Measurements from ENCODE around the gene HBG2.
A peak's percentile ranks its signal among the peaks of the same experiment; 100 is the strongest.
"Not testable (repeated sequence)": the region's sequence is repeated elsewhere in the genome, so short reads cannot be mapped to it uniquely, and the experiment has no call there.

HBG2 gene

GRCh38 chr11:5254646-5255413, at the start of gene HBG2:
TSS of gene HBG2 (minus strand) at chr11:5254781. CDS start at chr11:5254728, 53 bp downstream.
- not testable (repeated sequence) for DNase-seq (ENCODE audit: low spot score)

DNA sequence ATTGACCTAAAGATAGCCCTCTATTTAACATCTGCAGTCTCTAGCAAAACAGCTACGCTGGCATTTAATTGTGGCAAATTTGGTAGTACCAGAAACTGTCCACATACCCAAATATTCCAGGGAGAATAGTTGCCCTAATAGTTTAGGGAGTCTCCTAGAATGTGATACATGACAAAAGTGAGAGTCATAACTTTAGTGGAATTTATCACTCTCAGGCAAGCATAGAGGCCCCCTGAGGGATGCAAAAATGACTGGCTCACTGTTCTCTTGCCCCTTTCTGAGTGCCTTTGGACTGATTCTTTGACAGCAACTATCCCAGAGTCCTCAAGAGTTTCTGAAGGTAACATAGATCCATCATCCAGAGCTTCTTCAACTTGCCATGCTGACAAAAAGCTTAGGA, 49.5 kb upstream of the HBG2 start:
- DNase-seq (ENCODE audit: low spot score) = no peak

DNA sequence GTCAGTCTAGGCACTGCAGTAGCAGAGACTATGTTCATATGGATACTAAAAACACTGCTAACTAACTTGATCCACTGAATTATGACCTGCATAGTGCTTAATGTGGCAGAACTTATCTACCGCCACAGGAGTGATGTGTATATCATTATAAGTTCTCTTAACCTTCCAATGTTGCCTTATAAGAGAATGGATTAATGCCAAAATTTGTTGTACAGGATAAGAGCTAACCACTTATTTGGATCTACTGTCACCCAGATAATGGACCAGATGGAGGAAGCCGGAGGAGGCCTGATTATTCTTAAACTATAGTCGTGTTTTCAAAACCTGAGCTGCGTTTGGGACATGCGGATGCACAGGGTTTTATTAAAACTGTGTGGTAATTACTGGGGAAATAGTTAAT, 49.0 kb upstream of the HBG2 start:
- peak; percentile 39 for DNase-seq (ENCODE audit: low spot score)

DNA sequence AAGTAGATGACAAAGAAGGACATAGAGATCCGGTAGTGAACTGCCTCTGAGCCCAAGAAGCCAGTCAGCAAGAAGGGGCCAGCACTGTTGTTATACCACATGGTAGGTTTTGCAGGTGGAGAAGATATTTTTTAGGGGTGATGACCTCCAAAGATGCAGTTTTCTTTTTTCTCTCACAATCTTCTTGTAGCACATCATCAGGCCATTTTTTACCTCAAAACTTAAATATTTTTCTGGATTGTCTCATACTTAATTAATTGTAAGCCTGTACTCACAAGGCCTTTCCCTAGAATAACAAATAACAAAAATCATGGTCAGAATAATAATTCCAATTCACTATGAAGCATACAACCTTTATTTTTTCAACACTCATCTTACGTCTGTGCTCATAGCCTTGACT, 47.3 kb upstream of the HBG2 start, which contains the start of gene OR51B4:
OR51B4 (minus strand) TSS at position 101 of the 400 bp plus-strand sequence; CDS start at position 101, 0 bp downstream.
- no peak for DNase-seq (ENCODE audit: low spot score)

DNA sequence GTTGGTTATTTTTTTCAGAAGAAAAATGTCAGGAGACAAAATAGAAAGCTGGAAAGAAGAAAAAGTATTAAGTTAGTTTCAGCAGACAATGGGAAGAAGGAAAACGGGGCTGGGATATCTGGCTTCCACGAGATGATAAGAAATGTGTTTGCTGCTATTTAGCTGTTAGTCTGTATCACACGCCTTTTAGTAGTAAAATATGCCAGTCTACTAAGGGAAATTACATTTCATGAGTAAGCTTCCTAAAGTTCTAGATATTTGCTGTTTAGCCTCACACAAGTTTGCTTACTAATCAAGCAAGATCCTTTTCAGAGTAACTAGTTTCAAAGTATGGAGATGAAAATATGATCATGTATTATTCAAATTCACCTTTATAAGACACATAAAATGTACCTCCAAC, 45.7 kb upstream of the HBG2 start:
- no peak for DNase-seq (ENCODE audit: low spot score)

DNA sequence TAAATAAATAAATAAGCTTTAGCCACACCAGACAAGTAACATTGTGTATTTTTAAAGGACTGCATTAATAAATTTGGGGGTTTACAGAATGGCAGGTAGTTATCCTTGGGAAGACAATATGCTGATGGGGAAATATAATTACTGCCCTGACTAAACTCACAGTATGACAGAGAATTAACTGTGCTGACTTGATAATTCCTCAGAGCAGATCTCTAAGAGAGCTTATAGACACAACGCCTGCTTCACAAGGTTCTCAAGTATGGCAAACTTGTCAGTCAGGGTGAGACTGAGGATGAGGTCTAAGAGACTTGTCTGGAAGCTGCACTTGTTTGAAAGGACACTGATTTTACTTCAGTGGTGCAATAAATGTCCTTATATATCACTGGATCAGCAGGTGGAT, 43.9 kb upstream of the HBG2 start:
- no peak for DNase-seq (ENCODE audit: low spot score)

GRCh38 chr11:5297721-5298323, 43.2 kb upstream of the HBG2 start:
- no peak for DNase-seq (ENCODE audit: low spot score)

DNA sequence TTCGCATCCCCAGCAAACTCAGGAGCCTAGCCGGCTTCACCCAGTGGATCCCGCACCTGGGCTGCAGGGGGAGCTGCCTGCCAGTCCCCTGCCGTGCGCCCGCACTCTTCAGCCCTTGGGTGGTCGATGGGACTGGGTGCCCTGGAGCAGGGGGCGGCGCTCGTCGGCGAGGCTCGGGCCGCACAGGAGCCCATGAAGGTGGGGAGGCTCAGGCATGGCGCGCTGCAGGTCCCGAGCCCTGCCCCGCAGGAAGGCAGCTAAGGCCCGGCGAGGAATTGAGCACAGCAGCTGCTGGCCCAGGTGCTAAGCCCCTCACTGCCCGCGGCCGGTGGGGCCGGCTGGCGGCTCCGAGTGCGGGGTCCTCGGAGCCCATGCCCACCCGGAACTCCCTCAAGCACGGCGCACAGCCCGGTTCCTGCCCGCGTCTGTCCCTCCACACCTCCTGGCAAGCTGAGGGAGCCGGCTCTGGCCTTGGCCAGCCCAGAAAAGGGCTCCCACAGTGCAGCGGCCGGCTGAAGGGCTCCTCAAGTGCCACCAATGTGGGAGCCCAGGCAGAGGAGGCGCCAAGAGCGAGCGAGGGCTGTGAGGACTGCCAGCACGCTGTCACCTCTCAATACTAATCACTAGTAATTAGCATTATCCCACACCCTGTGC, 39.9 kb upstream of the HBG2 start:
- not testable (repeated sequence) for DNase-seq (ENCODE audit: low spot score)

- no peak for DNase-seq (ENCODE audit: low spot score)
These were observed 38.4 kb upstream of the HBG2 start for GRCh38 chr11:5293028-5293427.

DNA sequence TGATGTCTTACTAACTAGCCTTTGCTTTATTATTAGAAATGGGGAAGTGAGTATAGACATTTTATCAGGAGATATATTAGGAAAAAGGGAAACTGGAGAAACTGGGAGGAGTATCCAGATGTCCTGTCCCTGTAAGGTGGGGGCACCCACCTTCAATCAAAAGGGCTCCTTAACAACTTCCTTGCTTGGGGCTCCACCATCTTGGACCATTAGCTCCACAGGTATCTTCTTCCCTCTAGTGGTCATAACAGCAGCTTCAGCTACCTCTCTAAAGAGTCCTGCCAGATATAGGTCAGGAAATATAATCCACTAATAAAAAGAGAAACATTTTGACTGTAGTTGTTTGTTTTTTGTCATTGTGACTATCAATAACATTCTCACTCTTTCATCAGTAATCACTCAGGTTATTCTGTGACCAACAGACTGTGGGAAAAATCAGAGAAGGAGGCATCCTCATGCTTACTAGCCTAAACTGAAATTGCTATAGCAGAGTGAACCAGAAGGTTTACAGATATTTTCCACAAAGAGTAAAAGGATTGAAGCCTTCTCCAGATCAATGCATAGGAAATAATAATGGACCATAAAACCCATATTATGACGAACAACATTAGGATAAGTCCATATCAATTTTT, 36.7 kb upstream of the HBG2 start:
- DNase-seq (ENCODE audit: low spot score) = peak; percentile 15

DNA sequence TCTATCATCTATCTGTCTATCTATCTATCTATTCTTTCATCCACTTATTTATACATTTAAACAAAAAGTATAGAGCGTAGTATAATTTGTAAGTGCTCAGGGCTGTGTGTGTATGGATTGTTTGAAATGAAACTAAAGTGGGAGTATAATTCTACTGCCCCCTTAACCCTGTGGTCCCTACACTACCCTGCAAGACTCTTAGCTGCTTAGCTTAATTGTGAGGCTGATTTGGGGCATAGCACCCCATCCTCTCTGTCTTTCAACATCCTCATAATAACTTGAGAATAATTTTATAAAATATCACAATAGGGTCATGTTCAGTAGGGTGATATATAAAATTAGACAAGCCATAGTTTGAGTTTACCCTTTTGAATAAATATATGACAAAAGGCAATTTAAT, 35.5 kb upstream of the HBG2 start:
- no peak for DNase-seq (ENCODE audit: low spot score)

DNA sequence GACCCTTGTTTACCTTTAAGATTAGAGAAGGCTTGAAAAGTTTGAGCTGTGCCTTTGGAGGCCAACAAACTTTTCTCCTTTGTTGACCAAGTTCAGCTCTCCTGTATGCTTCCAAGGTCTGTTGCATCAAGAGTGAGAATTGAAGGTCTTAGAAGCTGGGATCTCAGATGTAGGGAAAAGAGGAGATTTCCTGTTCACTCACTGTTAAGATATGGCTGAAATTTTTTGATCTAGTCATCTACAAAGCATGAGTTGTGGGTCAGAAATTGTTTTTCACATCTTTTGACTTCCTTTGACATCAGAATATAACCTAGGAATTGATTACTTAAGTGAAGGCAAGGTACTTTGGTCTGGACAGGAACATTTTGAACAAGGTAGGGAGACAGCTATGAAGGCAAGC, 35.1 kb upstream of the HBG2 start:
- DNase-seq (ENCODE audit: low spot score) = no peak

DNA sequence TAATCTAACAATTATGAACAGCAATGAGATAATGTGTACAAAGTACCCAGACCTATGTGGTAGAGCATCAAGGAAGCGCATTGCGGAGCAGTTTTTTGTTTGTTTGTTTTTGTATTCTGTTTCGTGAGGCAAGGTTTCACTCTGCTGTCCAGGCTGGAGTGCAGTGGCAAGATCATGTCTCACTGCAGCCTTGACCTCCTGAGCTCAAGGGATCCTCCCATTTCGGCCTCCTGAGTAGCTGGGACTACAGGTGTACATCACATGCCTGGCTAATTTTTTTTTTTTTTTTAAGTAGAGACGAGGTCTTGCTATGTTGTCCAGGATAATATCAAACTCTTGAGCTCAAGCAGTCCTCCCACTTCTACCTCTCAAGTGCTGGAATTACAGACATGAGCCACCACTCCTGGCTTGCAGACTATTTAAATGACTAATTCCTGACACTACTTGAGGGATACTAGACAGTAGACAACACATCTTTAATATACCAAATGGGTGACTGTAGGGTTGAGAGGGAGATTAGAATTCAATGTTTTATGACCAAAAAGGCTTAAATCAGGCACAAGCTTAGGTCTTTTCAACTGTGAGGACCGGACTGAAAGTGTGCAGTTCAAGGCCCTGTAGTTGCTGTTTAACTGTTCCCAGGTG, 34.4 kb upstream of the HBG2 start:
- DNase-seq (ENCODE audit: low spot score) = no peak

DNA sequence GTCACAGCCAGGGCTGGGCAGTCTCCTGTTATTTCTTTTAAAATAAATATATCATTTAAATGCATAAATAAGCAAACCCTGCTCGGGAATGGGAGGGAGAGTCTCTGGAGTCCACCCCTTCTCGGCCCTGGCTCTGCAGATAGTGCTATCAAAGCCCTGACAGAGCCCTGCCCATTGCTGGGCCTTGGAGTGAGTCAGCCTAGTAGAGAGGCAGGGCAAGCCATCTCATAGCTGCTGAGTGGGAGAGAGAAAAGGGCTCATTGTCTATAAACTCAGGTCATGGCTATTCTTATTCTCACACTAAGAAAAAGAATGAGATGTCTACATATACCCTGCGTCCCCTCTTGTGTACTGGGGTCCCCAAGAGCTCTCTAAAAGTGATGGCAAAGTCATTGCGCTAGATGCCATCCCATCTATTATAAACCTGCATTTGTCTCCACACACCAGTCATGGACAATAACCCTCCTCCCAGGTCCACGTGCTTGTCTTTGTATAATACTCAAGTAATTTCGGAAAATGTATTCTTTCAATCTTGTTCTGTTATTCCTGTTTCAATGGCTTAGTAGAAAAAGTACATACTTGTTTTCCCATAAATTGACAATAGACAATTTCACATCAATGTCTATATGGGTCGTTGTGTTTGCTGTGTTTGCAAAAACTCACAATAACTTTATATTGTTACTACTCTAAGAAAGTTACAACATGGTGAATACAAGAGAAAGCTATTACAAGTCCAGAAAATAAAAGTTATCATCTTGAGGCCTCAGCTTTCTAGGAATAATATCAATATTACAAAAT, 33.7 kb upstream of the HBG2 start:
- DNase-seq (ENCODE audit: low spot score) = no peak

- DNase-seq (ENCODE audit: low spot score) = no peak
These were observed 32.3 kb upstream of the HBG2 start for GRCh38 chr11:5286901-5287300.

DNA sequence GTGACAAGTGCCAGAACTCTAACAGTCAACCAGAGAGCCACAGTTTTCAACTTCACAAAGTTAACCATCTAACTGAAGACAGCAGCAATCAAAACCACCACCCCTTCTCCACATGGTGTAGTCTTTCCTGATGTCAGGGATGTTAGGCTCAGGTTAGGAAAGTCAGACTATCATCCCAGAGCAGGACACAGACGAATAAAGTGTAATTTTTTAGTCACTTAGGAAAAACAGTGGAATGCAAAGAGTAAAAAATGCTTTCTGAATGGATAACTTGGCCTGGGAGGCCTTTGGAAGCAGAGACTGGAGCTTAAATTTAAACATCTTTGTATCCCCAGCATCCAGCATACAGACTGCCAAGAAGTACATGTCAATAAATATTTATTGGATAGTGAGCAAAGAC, 31.8 kb upstream of the HBG2 start:
- DNase-seq (ENCODE audit: low spot score) = no peak

- DNase-seq (ENCODE audit: low spot score) = no peak
These were observed 31.2 kb upstream of the HBG2 start for GRCh38 chr11:5285703-5286340.

DNA sequence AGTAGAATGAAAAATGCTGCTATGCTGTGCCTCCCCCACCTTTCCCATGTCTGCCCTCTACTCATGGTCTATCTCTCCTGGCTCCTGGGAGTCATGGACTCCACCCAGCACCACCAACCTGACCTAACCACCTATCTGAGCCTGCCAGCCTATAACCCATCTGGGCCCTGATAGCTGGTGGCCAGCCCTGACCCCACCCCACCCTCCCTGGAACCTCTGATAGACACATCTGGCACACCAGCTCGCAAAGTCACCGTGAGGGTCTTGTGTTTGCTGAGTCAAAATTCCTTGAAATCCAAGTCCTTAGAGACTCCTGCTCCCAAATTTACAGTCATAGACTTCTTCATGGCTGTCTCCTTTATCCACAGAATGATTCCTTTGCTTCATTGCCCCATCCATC, 30.1 kb upstream of the HBG2 start:
- no peak for DNase-seq (ENCODE audit: low spot score)

GRCh38 chr11:5283882-5284281, 29.3 kb upstream of the HBG2 start:
- no peak for DNase-seq (ENCODE audit: low spot score)

DNA sequence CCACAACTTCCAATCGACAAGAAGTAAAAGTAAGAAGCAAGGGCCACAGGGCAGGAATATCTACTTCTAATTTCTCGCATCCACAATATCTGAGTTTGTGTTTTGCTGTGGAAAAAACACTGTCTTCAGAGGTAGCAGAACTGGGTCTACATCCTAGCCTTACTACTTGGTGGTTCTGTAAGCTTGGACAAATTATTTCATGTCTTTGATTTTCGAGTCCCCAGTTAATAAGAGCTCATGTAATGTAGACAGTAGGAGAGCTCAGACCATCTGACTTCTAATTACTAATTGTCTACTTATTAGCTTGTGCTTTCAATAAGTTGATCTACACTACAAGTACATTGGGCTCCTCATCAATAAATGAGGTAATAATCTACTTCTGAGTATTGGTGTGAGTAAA, 28.5 kb upstream of the HBG2 start:
- no peak for DNase-seq (ENCODE audit: low spot score)

DNA sequence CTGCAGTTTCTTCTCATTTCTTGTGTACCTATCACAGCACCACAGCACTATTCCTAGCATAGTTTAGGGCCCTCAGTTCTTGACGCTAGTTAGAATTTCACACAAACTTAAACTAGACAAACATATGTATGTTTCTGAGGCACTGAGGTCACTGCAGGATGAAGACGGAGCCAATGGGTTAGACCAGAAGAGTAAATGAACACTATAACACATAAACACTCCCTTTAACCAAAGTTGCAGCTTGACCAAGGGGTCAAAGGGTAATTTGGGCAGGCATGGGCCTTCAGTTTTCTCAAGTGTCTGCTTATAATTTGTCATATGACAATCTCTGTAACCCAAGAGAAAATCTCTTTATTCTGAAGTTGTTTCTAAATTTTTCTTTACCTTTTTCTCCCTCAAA, 28.0 kb upstream of the HBG2 start:
- DNase-seq (ENCODE audit: low spot score) = no peak

Measured in cerebellar cortex (tissue), 1 donor.